Liver (tissue), 9 donors: ENCODE measurements around the gene RHOG. TPM values are rescaled to one million over a fixed set of nuclear protein-coding genes. Genes with fewer than 3 reads are reported as not detected.

ENCODE experiments used
- DNase-seq: peaks from one replicate; pipeline ENCODE4 v3.0.0-alpha.2; 2017; ENCODE audit warnings: low spot score
- H3K27ac ChIP-seq, 2 donors: one replicate each; pipeline ENCODE4 v1.7.0; 2013; ENCODE audit warnings: inconsistent platforms in 2 of 2, low read length in 2 of 2, control low read depth in 1 of 2, low read depth in 1 of 2, mild to moderate bottlenecking in 1 of 2
- H3K27me3 ChIP-seq, 4 donors: one replicate each; pipeline versions ENCODE4 v1.6.1 to v1.7.0; 2013; ENCODE audit warnings: low read length in 3 of 4, inconsistent platforms in 1 of 4, mild to moderate bottlenecking in 1 of 4, moderate library complexity in 1 of 4; ENCODE audit not compliant: control insufficient read depth in 4 of 4, insufficient read depth in 4 of 4
- H3K36me3 ChIP-seq, 4 donors: one replicate each; pipeline versions ENCODE4 v1.6.1 to v1.7.0; 2013; ENCODE audit warnings: low read length in 3 of 4, mild to moderate bottlenecking in 3 of 4, low read depth in 1 of 4, moderate library complexity in 1 of 4; ENCODE audit not compliant: control insufficient read depth in 4 of 4, insufficient read depth in 3 of 4
- H3K4me1 ChIP-seq, 4 donors: one replicate each; pipeline versions ENCODE4 v1.6.1 to v1.7.0; 2013; ENCODE audit warnings: low read length in 3 of 4, mild to moderate bottlenecking in 3 of 4, moderate library complexity in 1 of 4; ENCODE audit not compliant: control insufficient read depth in 4 of 4, insufficient read depth in 4 of 4
- H3K4me3 ChIP-seq, 3 donors: one replicate each; pipeline versions ENCODE4 v1.6.1 to v1.7.0; 2013; ENCODE audit warnings: low read length in 3 of 3, control low read depth in 1 of 3, low read depth in 1 of 3, mild to moderate bottlenecking in 1 of 3
- H3K9ac ChIP-seq, 2 donors: one replicate each; pipeline ENCODE4 v1.7.0; 2013; ENCODE audit warnings: low read length in 2 of 2, mild to moderate bottlenecking in 2 of 2, moderate library complexity in 2 of 2, control low read depth in 1 of 2, low read depth in 1 of 2
- H3K9me3 ChIP-seq, 4 donors: one replicate each; pipeline versions ENCODE4 v1.6.1 to v1.7.0; 2013; ENCODE audit warnings: low read length in 3 of 4; ENCODE audit not compliant: control insufficient read depth in 4 of 4
- ATF3 ChIP-seq: IDR thresholded peaks from 2 replicates; pipeline ENCODE4 v1.6.1; 2016; ENCODE audit warnings: antibody characterized with exemption
- EGR1 ChIP-seq, 2 donors: IDR thresholded peaks; 2 replicates each; pipeline ENCODE4 v1.6.1; 2016 to 2018; ENCODE audit warnings: antibody characterized with exemption in 2 of 2, low read depth in 2 of 2
- FOXA2 ChIP-seq: IDR thresholded peaks from 2 replicates; pipeline ENCODE4 v1.6.1; 2016; ENCODE audit warnings: antibody characterized with exemption
- GABPA ChIP-seq, 2 donors: IDR thresholded peaks in 1 of 2; conservative IDR thresholded peaks in 1 of 2; 2 replicates each; pipeline ENCODE4 v1.6.1; 2016; ENCODE audit warnings: antibody characterized with exemption in 2 of 2, mild to moderate bottlenecking in 1 of 2, moderate library complexity in 1 of 2
- HNF4A ChIP-seq, 2 donors: conservative IDR thresholded peaks; 2 replicates each; pipeline ENCODE4 v1.6.1; 2016; ENCODE audit warnings: antibody characterized with exemption in 2 of 2, mild to moderate bottlenecking in 2 of 2
- HNF4G ChIP-seq: IDR thresholded peaks from 2 replicates; pipeline ENCODE4 v1.6.1; 2016; ENCODE audit warnings: antibody characterized with exemption
- JUND ChIP-seq, 2 donors: IDR thresholded peaks; 2 replicates each; pipeline ENCODE4 v1.6.1; 2016; ENCODE audit warnings: antibody characterized with exemption in 2 of 2
- NR2F2 ChIP-seq: IDR thresholded peaks from 2 replicates; pipeline ENCODE4 v1.6.1; 2016; ENCODE audit warnings: antibody characterized with exemption
- RAD21 ChIP-seq, 2 donors: IDR thresholded peaks; 2 replicates each; pipeline ENCODE4 v1.6.1; 2016; ENCODE audit warnings: antibody characterized with exemption in 2 of 2, mild to moderate bottlenecking in 2 of 2
- REST ChIP-seq: IDR thresholded peaks from 2 replicates; pipeline ENCODE4 v1.6.1; 2016; ENCODE audit warnings: antibody characterized with exemption, mild to moderate bottlenecking
- RXRA ChIP-seq, 2 donors: IDR thresholded peaks; 2 replicates each; pipeline ENCODE4 v1.6.1; 2017 to 2018; ENCODE audit warnings: antibody characterized with exemption in 2 of 2, mild to moderate bottlenecking in 1 of 2
- SP1 ChIP-seq: IDR thresholded peaks from 2 replicates; pipeline ENCODE4 v1.6.1; 2018; ENCODE audit warnings: antibody characterized with exemption, mild to moderate bottlenecking
- TAF1 ChIP-seq: conservative IDR thresholded peaks from 2 replicates; pipeline ENCODE4 v1.6.1; 2016; ENCODE audit warnings: antibody characterized with exemption, mild to moderate bottlenecking
- YY1 ChIP-seq: IDR thresholded peaks from 2 replicates; pipeline ENCODE4 v1.6.1; 2016; ENCODE audit warnings: antibody characterized with exemption, mild to moderate bottlenecking
- ZBTB33 ChIP-seq: IDR thresholded peaks from 2 replicates; pipeline ENCODE4 v1.6.1; 2016; ENCODE audit warnings: antibody characterized with exemption
- WGBS: extraction: QIAGEN DNeasy Blood & Tissue Kit; methylation state at CpG from one replicate; pipeline ENCODE4 v1.1.7; 2013; 5-methylcytosine and 5-hydroxymethylcytosine counted together
- polyA plus RNA-seq, 2 donors: library from polyadenylated mRNA; stranded (reverse) in 1 of 2; unstranded in 1 of 2; fragments of 200-250 nt in 1 of 2; fragments of >200 nt in 1 of 2; fragmentation: Nextera tagmentation in 1 of 2; extraction: Ambion mirVana in 1 of 2; gene quantifications; one replicate each; pipeline versions ENCODE4 v1.2.1 to v1.2.3, GENCODE V29; 2013 to 2015
- total RNA-seq, 2 donors: library from RNA; depleted of rRNA; stranded (reverse); fragments of >200 nt; gene quantifications; one replicate each; pipeline ENCODE4 v1.2.3, GENCODE V29; 2014
- donor health status: healthy.
- donor health status: healthy.
- donor health status: healthy.
- donor health status: healthy.
- donor health status: healthy.

RHOG gene
- total and polyA plus RNA-seq, 4 donors = 7.4 to 32.9 (median 17.8) TPM

- H3K27me3 ChIP-seq = no peaks in the 10 kb centered on the region
- WGBS = 97% methylated on average over 3 of the region's 3 CpGs
- TF ChIP-seq ATF3 (no peak), RXRA (IDR thresholded peaks at IDR 0.05) (no peak), YY1 (no peak), RAD21 (IDR thresholded peaks at IDR 0.05) (no peak), NR2F2 (no peak), TAF1 (no peak), REST (no peak), HNF4G (no peak), EGR1 (IDR thresholded peaks at IDR 0.05; ENCODE audit: low read depth in 2 of 2) (no peak), FOXA2 (no peak), SP1 (no peak), GABPA (IDR thresholded peaks at IDR 0.05 in 1 of 2, conservative IDR thresholded peaks at IDR 0.05 in 1 of 2) (no peak), ZBTB33 (no peak)
- no peak overlapping the region for H3K27ac ChIP-seq
- peaks cover 4 to 17% (median 13%) of the 10 kb centered on the region in 4 donors for H3K36me3 ChIP-seq
- peaks cover 0 to 4% (median 1%) of the 10 kb centered on the region in 4 donors for H3K4me1 ChIP-seq
- DNase-seq = no peak
- no peak overlapping the region for H3K9ac ChIP-seq
- no peak overlapping the region for H3K4me3 ChIP-seq
- H3K9me3 ChIP-seq = no peaks in the 10 kb centered on the region
Measured at GRCh38 chr11:3826721-3827120, 14.0 kb downstream of the RHOG start.

GRCh38 chr11:3825473-3826154 lies 15.1 kb downstream of the RHOG start:
- DNase-seq = no peak
- H3K9ac ChIP-seq = no peak overlapping the region
- H3K27me3 ChIP-seq = no peaks in the 10 kb centered on the region
- no peak overlapping the region for H3K27ac ChIP-seq
- H3K4me3 ChIP-seq = no peak overlapping the region
- peaks cover 4 to 21% (median 13%) of the 10 kb centered on the region in 4 donors for H3K36me3 ChIP-seq
- H3K9me3 ChIP-seq = no peaks in the 10 kb centered on the region
- no peaks in the 10 kb centered on the region for H3K4me1 ChIP-seq
- no peak for TF ChIP-seq ATF3
- TF ChIP-seq HNF4G = no peak
- TF ChIP-seq RXRA (IDR thresholded peaks at IDR 0.05) = no peak
- no peak for TF ChIP-seq JUND (IDR thresholded peaks at IDR 0.05)
- no peak for TF ChIP-seq HNF4A (conservative IDR thresholded peaks at IDR 0.05)
- 85% methylated on average over 8 of the region's 8 CpGs for WGBS
